Sigmoid colon (tissue), 7 donors: ENCODE measurements around the gene AK8. TPM values are rescaled to one million over a fixed set of nuclear protein-coding genes. Genes with fewer than 3 reads are reported as not detected.
"Not testable (repeated sequence)": the region's sequence is repeated elsewhere in the genome, so short reads cannot be mapped to it uniquely, and the experiment has no call there.

Experiments used
- DNase-seq: peaks from one replicate; pipeline ENCODE4 v3.0.0-alpha.2; 2019
- H3K27ac ChIP-seq, 4 donors: fragments of 200-600 bp; sonication (generic); one replicate each; pipeline ENCODE4 v1.5.1; 2016 to 2019; ENCODE audit warnings: mild to moderate bottlenecking in 1 of 4
- H3K27me3 ChIP-seq, 3 donors: fragments of 200-600 bp; sonication (generic); one replicate each; pipeline ENCODE4 v1.5.1; 2019; ENCODE audit warnings: mild to moderate bottlenecking in 1 of 3
- H3K36me3 ChIP-seq, 4 donors: fragments of 200-600 bp; sonication (generic); one replicate each; pipeline ENCODE4 v1.5.1; 2016 to 2019
- H3K4me1 ChIP-seq, 4 donors: fragments of 200-600 bp; sonication (generic); one replicate each; pipeline ENCODE4 v1.5.1; 2017 to 2019
- H3K4me3 ChIP-seq, 4 donors: fragments of 200-600 bp; sonication (generic); one replicate each; pipeline ENCODE4 v1.5.1; 2017 to 2019; ENCODE audit warnings: mild to moderate bottlenecking in 2 of 4, moderate library complexity in 1 of 4
- H3K9me3 ChIP-seq, 4 donors: fragments of 200-600 bp in 3 of 4; sonication (generic) in 3 of 4; one replicate each; pipeline versions ENCODE4 v1.5.1 to v1.6.1; 2013 to 2019
- EP300 ChIP-seq, 4 donors: sonication (generic); formaldehyde crosslinking; IDR thresholded peaks; one replicate each; pipeline ENCODE4 v1.6.1; 2017; ENCODE audit warnings: antibody characterized with exemption in 4 of 4
- POLR2A ChIP-seq, 2 donors: fragments of 450-650 bp; IDR thresholded peaks; one replicate each; pipeline ENCODE4 v1.6.1; 2016; ENCODE audit warnings: antibody characterized with exemption in 2 of 2, mild to moderate bottlenecking in 2 of 2, moderate library complexity in 2 of 2
- POLR2AphosphoS5 ChIP-seq, 4 donors: sonication (generic); formaldehyde crosslinking; IDR thresholded peaks; one replicate each; pipeline ENCODE4 v1.6.1; 2017; ENCODE audit warnings: antibody characterized with exemption in 4 of 4
- WGBS, 2 donors: extraction: QIAGEN DNeasy Blood & Tissue Kit; methylation state at CpG; one replicate each; pipeline ENCODE4 v1.1.7; 2013; 5-methylcytosine and 5-hydroxymethylcytosine counted together
- intact Hi-C: fragments of 100-400 bp; cut with DNase I; formaldehyde crosslinking; loops from one replicate; pipeline ENCODE4 v1.15.1; 2023
- polyA plus RNA-seq, 3 donors: library from polyadenylated mRNA; stranded (reverse); fragments of 200-250 nt; gene quantifications; one replicate each; pipeline ENCODE4 v1.2.3, GENCODE V29; 2013
- total RNA-seq, 4 donors: library from RNA; depleted of rRNA; stranded (reverse); fragments of >200 nt; gene quantifications; one replicate each; pipeline ENCODE4 v1.1.0, GENCODE V29; 2016
- TF ChIP-seq, protein P1 (sequence below), 4 experiments: fragments of 450-650 bp in 3 of 4; fragments of 200-600 bp in 1 of 4; IDR thresholded peaks; one replicate each; pipeline ENCODE4 v1.5.1; 2016 to 2019; ENCODE audit warnings: antibody characterized with exemption in 4 of 4, mild to moderate bottlenecking in 3 of 4, moderate library complexity in 2 of 4
- donor health status: healthy with polysubstance abuse.
- donor health status: Bipolar disorder and iron deficiency.
- donor health status: healthy.

The AK8 gene
- total and polyA plus RNA-seq, 7 donors: 0.25 to 1.2 (median 0.59) TPM; not detected in 3

DNA sequence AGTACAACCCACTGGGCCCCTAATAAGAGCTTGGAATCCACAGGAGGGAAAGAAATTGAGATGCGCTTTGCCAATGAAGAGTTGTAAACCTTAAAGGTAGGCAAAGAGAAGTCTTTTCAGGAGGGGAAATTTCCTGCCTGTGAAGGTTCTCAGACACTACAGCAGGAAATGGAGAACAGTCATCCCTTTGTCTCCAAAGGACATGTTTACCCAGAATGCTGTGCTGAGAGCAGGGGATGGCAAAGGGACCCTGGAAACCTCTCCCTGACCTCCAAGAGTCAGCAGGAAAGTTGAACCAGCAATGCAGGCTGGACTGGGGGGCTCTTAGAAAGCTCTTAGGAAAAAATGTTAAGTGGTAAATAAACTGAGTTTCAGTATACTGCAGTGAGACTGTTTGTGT, 103.2 kb downstream of the AK8 start:
- H3K27ac ChIP-seq: no peak overlapping the region
- intact Hi-C loops: loop anchor here (5.0 kb wide), 1 partner anchor 103 kb away; the partner anchor contains the start of gene GTF3C4
- no peak overlapping the region for H3K4me3 ChIP-seq
- no peaks in the 10 kb centered on the region for H3K36me3 ChIP-seq
- no peak for DNase-seq
- no peak for TF ChIP-seq EP300 (IDR thresholded peaks at IDR 0.05)
- TF ChIP-seq POLR2AphosphoS5 (IDR thresholded peaks at IDR 0.05): no peak
- H3K27me3 ChIP-seq: no peaks in the 10 kb centered on the region
- WGBS, 2 donors: 90 to 91% methylated on average over 1 of the region's 1 CpG
- H3K4me1 ChIP-seq: peaks cover 0 to 11% (median 9%) of the 10 kb centered on the region in 4 donors
- no peaks in the 10 kb centered on the region for H3K9me3 ChIP-seq

DNA sequence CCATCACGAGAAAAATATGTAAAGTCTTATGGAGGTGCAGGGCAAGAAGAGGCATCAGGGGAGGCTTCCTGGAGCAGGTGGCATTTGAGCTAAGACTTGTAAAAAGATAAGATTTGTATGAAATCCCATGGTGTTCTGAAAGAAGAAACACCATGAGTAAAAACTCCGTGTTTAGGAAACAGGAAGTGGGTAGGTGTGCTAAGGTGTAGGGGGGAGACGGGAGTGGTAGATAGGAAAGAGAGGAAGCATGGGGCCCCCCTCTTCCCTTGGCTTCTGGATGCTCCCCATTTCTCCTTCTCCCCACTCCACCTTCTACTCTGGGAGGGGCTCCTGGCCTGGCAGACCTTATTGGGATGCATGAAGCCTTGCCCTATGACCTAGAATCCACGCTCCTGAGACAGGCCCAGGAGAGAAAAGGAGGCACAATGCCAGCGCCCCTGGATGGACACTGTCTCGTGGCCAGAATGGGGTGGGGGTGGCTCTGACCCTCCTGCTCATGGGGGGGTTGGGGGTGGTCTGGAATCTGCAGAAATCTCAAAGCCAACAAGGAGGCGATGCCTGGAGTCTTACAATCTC, 104.2 kb downstream of the AK8 start:
- H3K36me3 ChIP-seq: no peaks in the 10 kb centered on the region
- H3K27me3 ChIP-seq: no peaks in the 10 kb centered on the region
- WGBS, 2 donors: 67 to 68% methylated on average over 7 of the region's 7 CpGs
- no peaks in the 10 kb centered on the region for H3K9me3 ChIP-seq
- no peak overlapping the region for H3K4me3 ChIP-seq
- TF ChIP-seq, protein P1, sequence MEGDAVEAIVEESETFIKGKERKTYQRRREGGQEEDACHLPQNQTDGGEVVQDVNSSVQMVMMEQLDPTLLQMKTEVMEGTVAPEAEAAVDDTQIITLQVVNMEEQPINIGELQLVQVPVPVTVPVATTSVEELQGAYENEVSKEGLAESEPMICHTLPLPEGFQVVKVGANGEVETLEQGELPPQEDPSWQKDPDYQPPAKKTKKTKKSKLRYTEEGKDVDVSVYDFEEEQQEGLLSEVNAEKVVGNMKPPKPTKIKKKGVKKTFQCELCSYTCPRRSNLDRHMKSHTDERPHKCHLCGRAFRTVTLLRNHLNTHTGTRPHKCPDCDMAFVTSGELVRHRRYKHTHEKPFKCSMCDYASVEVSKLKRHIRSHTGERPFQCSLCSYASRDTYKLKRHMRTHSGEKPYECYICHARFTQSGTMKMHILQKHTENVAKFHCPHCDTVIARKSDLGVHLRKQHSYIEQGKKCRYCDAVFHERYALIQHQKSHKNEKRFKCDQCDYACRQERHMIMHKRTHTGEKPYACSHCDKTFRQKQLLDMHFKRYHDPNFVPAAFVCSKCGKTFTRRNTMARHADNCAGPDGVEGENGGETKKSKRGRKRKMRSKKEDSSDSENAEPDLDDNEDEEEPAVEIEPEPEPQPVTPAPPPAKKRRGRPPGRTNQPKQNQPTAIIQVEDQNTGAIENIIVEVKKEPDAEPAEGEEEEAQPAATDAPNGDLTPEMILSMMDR (IDR thresholded peaks at IDR 0.05): no peak
- no peak for TF ChIP-seq POLR2AphosphoS5 (IDR thresholded peaks at IDR 0.05)
- TF ChIP-seq POLR2A (IDR thresholded peaks at IDR 0.05): no peak
- no peak for TF ChIP-seq EP300 (IDR thresholded peaks at IDR 0.05)
- intact Hi-C loops: loop anchor here (5.0 kb wide), 1 partner anchor 102 kb away; the partner anchor contains the start of gene GTF3C4
- DNase-seq: no peak
- no peak overlapping the region for H3K27ac ChIP-seq
- peaks cover 0 to 14% (median 11%) of the 10 kb centered on the region in 4 donors for H3K4me1 ChIP-seq

GRCh38 chr9:132773093-132773492, 105.0 kb downstream of the AK8 start:
- no peak for DNase-seq
- no peaks in the 10 kb centered on the region for H3K36me3 ChIP-seq
- no peak for TF ChIP-seq POLR2A (IDR thresholded peaks at IDR 0.05)
- TF ChIP-seq EP300 (IDR thresholded peaks at IDR 0.05): no peak
- TF ChIP-seq POLR2AphosphoS5 (IDR thresholded peaks at IDR 0.05): no peak
- TF ChIP-seq, protein P1 (IDR thresholded peaks at IDR 0.05): no peak
- H3K27ac ChIP-seq: no peak overlapping the region
- intact Hi-C loops: loop anchor here (5.0 kb wide), 1 partner anchor 101 kb away; the partner anchor contains the start of gene GTF3C4
- 91 to 92% methylated on average over 2 of the region's 2 CpGs for whole genome bisulfite sequencing, 2 donors
- no peak overlapping the region for H3K4me3 ChIP-seq
- H3K4me1 ChIP-seq: peaks cover 0 to 21% (median 18%) of the 10 kb centered on the region in 4 donors
- no peaks in the 10 kb centered on the region for H3K27me3 ChIP-seq
- H3K9me3 ChIP-seq: no peaks in the 10 kb centered on the region

DNA sequence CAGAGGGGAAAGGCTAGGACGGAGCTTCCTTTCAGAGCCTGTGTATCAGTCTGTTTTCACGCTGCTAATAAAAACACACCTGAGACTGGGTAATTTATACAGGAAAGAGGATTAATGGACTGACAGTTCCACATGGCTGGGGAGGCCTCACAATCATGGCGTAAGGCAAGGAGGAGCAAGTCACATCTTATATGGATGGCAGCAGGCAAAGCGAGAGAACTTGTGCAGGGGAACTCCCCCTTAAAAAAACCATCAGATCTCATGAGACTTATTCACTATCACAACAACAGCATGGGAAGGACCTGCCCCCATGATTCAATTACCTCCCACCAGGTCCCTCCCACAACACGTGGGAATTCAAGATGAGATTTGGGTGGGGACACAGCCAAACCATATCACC, 106.3 kb downstream of the AK8 start:
- H3K4me1 ChIP-seq: peaks cover 0 to 21% (median 18%) of the 10 kb centered on the region in 4 donors
- 95 to 97% methylated on average over 5 of the region's 5 CpGs for WGBS, 2 donors
- not testable (repeated sequence) for H3K27me3 ChIP-seq, H3K36me3 ChIP-seq, H3K4me3 ChIP-seq, H3K9me3 ChIP-seq, DNase-seq, H3K27ac ChIP-seq
- intact Hi-C loops: loop anchor here (2.0 to 5.0 kb wide), 2 partner anchors 29 to 99 kb away; partner anchors contain the start of gene GTF3C4

GRCh38 chr9:132770770-132771310, 107.2 kb downstream of the AK8 start:
- H3K36me3 ChIP-seq: no peaks in the 10 kb centered on the region
- peak overlapping the region; percentile 56 to 84 (median 69) for H3K4me3 ChIP-seq
- H3K4me1 ChIP-seq: peaks cover 0 to 21% (median 18%) of the 10 kb centered on the region in 4 donors
- DNase-seq: no peak
- TF ChIP-seq, protein P1 (IDR thresholded peaks at IDR 0.05): no peak
- TF ChIP-seq POLR2A (IDR thresholded peaks at IDR 0.05) (no peak), EP300 (IDR thresholded peaks at IDR 0.05) (no peak), POLR2AphosphoS5 (IDR thresholded peaks at IDR 0.05) (no peak)
- intact Hi-C loops: loop anchor here (2.0 to 5.0 kb wide), 2 partner anchors 30 to 99 kb away; partner anchors contain the start of gene GTF3C4
- WGBS, 2 donors: 81 to 94% methylated on average over 10 of the region's 10 CpGs
- H3K9me3 ChIP-seq: no peaks in the 10 kb centered on the region
- H3K27ac ChIP-seq: peak overlapping the region; percentile 76 to 87 (median 86)
- H3K27me3 ChIP-seq: no peaks in the 10 kb centered on the region
